GM12872 (cell line): Measurements from ENCODE around the gene PREB.

Experiments
- TF ChIP-seq, protein P1 (sequence below): IDR thresholded peaks from 3 replicates; pipeline ENCODE4 v1.5.1; 2011; ENCODE audit warnings: low read depth, mild to moderate bottlenecking, low read length, moderate library complexity; ENCODE audit not compliant: insufficient read depth

PREB gene

DNA sequence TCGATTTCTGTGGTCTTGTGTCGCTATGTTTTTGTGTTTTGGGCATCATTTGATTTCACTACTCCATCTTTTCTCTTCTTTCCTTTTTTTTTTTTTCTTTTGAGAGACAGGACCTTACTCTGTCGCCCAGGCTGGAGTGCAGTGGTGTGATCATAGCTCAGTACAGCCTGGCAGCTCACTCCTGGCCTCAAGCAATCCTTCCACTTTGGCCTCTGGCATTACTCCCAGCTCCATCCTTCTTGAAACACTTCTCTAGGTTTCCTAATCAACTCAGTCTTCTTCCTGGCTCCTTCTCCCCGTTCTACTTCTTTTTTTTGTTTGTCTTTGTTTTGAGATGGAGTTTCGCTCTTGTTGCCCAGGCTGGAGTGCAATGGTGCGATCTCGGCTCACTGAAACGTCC lies 40.9 kb upstream of the PREB start:
- TF ChIP-seq, protein P1, sequence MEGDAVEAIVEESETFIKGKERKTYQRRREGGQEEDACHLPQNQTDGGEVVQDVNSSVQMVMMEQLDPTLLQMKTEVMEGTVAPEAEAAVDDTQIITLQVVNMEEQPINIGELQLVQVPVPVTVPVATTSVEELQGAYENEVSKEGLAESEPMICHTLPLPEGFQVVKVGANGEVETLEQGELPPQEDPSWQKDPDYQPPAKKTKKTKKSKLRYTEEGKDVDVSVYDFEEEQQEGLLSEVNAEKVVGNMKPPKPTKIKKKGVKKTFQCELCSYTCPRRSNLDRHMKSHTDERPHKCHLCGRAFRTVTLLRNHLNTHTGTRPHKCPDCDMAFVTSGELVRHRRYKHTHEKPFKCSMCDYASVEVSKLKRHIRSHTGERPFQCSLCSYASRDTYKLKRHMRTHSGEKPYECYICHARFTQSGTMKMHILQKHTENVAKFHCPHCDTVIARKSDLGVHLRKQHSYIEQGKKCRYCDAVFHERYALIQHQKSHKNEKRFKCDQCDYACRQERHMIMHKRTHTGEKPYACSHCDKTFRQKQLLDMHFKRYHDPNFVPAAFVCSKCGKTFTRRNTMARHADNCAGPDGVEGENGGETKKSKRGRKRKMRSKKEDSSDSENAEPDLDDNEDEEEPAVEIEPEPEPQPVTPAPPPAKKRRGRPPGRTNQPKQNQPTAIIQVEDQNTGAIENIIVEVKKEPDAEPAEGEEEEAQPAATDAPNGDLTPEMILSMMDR: no peak

DNA sequence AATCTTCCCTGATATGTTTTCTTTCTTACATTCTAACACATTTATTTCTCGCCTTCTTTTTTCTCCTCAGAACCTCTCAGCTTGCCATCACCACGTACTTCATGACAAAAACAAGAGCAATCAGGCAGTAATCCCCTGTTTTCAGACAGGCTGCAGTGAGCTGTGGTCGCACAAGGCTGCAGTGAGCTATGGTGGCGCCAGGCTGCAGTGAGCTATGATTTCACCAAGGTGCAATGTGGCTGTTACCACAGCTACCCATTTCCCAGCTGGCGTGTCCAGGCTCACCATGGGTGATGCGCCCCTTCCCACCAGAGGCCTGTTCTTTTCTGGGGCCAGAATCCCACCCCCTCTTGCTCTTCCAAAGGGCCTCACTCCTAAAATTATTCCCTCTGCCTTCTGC lies 40.2 kb upstream of the PREB start:
- TF ChIP-seq, protein P1: no peak

DNA sequence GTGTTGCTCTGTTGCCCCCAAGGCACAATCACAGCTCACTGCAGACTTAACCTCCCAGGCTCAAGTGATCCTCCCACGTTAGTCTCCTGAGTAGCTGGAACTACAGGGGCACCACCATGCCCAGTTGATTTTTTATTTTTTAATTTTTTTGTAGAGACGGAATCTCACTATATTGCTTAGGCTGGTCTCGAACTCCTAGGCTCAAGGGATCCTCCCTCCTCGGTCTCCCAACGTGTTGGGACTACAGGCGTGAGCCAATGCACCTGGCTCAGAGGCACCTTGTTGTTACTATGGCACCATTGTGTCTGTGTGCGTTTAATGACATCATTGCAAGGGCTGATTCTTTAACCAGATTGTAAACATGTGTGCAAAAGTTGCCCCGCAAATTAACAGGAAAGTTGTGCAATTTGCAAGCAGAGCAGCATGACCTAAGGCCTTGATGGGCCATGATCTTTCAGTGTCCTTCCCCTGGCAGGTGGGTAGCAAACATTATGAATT lies 37.0 kb upstream of the PREB start:
- TF ChIP-seq, protein P1: no peak

DNA sequence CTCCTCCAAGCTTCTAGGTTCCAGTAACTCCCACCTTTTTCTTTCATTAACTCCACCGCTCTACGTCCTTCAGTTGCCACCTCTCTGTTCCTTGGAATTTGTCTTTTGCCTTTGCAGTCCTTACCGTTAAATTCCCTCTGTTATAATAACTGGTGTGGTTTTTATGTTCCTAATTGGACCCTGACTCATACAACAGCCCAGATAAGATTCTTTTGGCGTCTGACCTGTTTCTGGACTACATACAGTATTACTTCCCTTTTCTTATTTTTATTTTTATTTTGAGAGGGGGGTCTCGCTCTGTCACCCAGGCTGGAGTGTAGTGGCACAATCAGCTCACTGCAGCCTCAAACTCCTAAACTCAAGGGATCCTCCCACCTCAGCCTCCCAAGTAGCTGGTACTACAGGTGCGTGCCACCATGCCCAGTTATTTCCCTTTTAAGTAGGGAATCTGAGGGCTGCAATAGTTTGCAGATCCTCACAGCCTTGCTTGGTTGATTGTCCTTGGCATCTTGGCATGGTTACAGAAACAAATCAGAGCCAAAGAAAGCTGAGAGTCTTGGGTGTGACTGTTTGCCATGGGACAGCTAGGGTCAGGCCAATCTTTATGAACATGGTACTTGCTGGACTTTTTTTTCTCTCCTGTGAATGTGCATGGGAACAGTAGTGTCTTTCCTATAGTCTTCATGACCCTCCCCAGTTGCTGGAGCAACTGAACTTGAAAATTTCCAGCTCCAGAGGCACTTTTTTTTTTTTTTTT lies 36.3 kb upstream of the PREB start:
- TF ChIP-seq, protein P1: no peak

DNA sequence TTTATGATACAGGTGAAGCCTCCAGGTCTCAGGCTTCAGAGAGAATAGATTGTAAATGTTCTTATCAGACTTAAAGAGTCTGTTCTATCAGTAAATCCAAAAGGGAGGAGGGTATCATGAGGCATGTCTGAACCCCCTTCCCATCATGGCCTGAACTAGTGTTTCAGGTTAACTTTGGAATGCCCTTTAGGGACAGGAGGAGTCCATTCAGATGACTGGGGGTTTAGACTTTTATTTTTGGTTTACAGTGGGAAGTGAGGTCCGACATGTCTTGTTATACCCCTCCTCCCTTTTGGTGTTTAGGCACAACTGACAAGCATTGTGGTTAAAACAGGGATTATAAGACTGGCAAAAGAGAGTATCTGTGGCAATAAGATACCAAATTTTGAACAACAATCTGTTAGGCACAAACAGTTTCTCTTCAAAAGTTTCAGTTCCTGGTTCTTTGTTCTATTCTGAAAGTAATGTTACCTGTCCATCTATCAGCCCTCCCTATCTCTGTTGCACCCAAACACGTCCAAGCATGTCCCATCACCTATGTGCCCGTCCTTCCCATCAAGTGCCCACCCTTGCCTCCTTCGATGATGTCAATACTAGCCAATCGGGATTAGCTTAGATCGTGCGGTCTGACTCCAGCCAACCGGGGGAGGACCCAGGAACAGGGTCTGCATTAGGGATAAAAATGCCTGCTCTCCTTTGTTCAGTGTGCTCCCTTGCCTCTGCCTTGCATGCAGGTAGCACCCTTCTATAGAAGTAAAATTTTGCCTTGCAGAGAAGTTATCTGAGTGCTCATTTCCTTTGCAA lies 30.7 kb upstream of the PREB start:
- TF ChIP-seq, protein P1: no peak

DNA sequence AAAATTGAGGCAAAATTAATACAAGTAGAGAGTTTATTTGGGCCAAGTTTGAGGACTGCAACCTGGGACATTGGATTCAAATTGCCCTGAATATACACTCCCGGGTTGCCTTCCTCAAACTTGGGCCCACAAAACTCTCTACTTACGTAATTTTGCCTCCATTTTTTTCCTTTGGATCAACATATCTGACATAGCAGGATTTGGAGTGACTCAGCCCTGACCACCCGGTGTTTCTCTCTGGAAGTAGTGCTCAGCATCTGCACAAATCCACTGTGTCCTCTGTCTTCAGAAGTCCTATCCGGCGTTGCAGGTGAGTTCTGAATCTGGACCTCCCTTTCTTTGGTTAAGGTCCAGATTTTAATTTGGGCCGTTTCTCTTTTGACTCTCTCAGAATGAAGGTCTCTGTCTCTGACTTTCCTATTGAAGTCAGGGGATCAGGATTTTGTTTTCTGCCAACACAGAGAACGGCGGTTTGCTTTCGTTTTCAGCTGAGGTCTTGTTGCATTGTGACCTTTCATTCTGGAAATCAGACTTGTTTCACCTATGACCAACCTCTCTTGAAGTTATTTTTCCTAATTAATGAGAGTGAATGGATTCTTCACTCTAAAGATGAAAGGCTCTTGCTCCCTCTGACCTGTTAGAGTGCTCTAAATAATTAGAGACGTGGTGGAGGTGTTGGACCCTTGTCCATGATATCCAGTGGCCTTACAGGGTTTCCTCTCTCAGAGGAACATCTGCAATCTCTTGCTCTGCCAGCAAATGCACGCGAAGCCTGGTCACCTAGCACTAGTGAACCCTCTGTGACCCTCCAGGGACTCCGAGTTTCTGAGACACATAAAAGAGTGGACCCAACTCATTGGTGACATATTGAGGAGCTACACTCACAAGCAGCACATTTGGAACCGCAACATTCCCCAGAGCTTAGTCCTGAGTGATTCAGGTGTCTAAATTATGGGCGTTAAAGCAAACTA lies 28.0 kb upstream of the PREB start:
- TF ChIP-seq, protein P1: no peak

DNA sequence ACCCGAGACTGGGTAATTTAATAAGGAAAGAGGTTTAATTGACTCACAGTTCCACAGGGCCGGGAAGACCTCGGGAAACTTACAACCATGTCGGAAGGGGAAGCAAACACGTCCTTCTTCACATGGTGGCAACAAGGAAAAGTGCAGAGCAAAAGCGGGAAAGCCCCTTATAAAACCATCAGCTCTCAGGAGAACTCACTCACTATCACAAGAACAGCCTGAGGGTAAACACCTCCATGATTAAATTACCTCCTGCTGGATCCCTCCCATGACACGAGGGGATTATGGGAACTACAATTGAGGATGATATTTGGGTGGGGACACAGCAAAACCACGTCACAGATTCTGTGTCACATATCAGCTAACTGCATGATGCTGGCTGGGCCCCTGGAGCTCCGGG lies 25.8 kb upstream of the PREB start:
- TF ChIP-seq, protein P1: no peak
